Measurements from ENCODE around the gene TBL3.
"Not testable (repeated sequence)": the region's sequence is repeated elsewhere in the genome, so short reads cannot be mapped to it uniquely, and the experiment has no call there.

TBL3 gene

DNA sequence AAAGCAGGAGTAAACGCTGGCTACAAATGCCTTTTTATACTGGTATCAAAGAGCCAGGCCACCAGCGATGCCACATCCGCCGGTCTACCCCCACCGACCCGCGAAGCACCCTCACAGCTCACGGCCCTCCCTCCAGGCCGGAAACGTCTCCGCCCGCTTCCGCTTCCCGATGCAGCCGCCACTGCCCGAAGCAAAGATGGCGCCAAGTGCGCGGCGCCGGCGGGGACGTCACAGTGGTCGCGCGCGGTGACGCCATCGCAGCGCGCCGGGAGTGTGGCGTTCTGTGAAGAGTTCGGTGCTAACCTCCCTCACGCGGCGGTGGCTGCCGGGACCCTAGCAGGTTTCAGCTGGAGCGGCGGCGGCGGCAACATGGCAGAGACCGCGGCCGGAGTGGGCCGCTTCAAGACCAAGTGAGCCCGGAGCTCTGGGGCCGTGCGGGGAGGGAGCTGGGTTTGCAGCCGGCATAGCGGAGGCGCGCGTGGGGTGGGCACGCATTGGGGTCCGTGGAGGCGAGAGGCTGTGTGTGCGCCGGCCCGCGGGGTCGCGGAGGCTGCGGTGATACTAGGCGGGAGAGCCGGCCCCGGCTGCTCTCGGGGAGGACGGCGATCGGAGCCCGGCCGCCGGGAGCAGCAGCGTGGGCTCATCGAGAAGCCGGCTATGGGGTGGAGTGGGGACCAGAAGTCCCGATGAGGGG lies at the start of gene TBL3:
TBL3 (plus strand) TSS at position 258 of the 694 bp plus-strand sequence; CDS start at position 370, 112 bp downstream.
- DNase-seq: peak; percentile 89

DNA sequence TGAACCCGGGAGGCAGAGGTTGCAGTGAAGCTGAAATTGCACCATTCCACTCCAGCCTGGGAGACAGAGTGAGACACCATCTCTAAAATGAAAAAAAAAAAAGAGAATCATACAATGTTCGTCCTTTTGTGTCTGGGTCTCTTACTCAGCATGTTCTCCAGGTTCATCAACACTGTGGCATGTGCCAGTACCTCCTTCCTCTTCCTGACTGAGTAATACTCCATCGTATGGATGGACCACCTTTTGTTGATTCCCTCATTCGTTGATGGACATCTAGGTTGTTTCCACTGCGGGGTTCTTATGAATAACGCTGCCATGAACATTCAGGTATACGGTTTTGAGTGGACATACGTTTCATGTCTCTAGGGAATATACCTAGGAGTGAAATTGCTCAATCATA lies 49.5 kb upstream of the TBL3 start:
- no peak for DNase-seq

DNA sequence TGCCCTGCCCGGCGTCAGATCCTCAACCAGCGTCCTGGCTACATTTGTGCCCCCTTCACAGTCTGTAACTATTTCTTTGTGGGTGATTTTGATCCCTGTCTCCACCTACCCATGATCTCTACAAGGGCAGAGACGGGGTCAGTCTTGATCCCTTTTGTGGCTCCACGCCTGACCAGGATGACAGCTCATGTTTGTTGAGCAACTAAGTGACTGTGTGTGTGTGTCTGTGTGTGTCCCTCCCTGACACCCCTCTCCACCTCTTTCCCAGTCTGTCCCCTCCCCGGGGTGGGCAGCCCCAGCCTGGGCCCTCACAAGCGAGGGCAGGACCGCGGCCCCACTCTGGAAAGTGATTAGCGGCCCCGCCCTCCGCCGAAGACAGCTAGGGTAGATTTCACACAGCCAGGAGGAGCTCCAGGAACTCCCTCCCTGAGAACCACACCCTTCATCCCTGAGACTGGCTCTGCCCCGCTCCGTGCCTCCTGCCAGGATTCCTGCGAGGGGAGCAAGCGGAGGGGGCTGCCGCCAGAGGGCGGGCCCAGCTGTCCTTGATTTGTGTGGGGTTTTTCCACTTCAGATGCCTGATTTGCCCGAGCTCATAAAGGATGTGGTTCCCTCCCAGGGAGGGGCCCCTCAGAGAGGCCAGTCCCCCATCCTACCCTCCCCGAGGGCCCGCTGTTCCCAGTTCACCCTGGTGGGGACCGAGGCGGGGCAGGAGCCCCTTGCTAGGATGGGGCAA lies 48.4 kb upstream of the TBL3 start:
- peak; percentile 73 for DNase-seq

DNA sequence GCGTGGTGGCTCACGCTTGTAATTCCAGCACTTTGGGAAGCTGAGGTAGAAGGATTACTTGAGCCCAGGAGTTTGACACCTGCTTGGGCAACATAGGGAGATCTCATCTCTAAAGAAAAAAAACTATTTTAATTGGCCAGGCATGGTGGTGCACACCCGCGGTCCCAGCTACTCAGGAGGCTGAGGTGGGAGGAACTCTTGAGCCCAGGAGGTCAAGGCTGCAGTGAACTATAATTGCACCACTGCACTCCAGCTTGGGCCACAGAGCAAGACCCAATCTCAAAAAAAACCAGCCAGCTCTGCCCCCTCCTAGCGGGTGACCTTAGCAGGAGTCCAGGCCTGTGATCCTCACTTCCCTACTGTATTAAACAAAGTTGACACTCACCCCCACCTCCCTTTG lies 47.8 kb upstream of the TBL3 start:
- DNase-seq: no peak

DNA sequence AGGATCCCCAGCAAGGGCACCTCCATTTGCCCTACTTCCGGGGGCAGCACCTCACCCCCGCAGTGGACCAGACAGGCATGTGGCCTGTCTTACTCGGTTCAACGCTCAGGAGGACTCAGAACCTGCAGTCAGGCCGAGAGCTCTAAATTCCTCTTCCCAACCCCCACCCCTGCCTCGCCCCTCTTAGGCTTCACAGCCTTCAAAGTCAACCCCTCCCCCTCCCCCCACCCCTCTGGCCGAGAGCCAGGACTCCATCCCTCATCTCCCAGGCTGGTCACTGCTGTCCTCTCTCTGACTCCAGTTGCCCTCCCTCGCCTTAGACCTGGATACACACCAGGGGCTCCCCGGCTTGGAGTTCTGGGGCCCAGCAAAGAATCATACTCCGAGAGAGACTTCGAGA lies 45.6 kb upstream of the TBL3 start:
- DNase-seq: no peak

DNA sequence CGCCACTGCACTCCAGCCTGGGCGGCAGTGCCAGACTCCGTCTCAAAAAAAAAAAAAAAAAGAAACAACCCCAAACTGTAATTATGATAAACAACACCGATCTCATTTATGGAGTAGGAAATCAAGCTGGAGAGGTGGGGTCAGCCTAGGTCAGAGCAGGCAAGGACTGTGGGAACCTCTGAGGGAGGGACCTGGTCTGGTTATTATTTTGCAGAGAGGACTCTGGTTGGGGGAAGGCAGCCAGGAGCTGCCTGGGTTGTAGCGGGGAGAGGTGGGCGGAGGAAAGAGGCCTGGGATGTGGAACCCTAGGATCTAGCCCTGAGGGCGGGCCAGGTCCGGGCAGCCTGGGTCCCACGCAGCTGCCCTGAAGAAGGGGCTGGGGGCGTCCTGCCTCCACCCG lies 42.7 kb upstream of the TBL3 start:
- DNase-seq: no peak

DNA sequence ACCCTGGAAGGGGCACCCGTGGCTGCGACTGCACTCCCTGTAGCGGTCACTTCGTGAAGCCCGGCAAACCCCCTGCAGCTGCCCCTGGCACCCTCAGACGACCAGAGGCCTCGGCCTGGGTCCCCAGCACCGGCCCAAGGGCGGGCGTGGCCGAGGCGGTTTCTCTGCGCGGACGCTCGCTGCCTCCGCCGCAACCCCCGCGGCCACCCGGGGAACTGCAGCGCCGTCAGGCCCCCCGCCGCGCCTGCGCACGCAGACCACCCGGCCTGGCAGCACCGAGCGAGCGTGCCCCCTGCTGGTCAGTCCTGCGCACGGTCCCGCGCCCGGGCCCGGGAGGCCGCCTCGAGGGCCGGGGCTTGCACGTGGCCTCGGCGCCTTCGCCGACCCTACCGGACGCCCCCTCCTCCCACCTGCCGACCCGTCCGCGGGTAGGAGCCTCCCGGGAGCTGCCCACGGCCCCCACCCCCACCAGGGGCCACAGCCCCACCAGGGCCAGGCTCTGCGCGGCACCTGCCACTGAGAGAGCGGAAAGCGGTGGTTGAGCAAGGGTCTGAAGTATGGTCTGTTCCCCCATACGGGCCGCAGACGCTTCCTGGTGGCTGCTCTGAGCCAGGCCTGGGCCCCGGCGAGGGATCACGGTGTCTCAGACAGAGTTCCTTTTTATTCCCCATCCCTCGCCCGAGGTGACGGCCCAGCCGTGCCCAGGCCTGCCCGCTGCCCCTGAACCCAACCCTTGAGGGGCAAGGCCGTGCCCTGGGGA lies 42.1 kb upstream of the TBL3 start:
- peak; percentile 58 for DNase-seq

DNA sequence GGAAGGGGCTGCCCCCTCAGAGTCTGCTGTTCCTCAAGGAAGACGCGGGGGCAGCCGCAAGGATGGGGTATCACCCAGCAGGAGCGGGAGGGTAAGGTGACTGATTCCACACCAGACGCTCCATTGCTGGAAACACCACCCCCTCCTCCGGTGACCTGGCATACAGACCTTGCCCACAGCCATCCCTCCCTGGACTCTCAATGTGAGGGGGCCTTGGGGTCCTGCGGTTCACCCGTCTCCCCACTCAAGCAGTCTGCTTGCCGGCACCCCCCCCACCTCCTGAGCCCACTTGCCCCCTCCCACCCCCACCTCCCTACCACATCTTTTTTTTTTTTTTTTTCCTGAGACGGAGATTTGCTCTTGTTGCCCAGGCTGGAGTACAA lies 41.5 kb upstream of the TBL3 start:
- DNase-seq: no peak

DNA sequence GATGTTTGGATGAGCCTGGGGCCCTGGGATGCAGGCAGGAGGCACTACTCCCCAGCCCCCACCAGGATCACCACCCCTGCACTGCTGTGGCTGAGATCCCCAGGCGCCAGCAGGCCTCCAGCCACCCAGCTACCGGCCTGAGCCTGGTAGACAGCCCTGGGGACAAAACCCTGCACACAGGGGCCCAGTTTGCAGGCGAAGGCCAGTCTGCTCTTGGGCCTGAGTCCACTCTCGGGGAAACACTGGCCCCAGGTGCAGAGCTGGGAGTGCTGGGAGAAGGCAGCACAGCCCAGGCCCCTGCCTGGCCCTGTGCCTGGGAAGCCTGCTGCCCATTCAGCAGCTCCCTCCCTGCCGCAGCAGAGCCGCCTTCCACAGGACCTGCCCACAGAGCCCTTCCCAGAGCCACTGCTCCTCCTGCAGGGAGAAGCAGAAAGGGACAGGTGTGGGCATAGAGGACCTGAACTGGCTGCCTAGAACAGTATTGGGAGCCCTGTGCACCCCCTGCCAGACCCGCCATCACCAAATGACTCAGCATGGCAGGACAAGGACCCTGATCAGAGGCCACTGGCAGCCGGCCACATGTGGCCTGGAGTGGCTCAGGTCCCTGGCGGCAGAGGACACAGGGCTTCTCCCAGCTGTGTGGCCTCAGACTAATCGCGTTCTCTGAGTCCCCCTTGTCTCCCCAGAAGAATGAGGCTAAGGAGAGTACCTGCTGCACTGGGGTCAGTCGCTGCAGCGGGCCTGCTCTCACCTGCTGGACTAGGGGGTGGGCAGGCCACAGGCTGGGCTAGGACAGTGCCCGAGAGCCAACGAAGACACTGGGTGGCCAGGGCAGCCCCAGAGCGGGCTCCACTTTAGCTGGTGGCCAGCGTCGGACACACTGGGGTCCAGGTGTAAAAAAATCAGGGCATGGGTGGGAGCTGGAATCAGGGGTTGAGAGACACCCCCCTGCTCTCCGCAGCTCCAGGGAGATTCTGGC lies 39.5 kb upstream of the TBL3 start:
- peak; percentile 58 for DNase-seq

DNA sequence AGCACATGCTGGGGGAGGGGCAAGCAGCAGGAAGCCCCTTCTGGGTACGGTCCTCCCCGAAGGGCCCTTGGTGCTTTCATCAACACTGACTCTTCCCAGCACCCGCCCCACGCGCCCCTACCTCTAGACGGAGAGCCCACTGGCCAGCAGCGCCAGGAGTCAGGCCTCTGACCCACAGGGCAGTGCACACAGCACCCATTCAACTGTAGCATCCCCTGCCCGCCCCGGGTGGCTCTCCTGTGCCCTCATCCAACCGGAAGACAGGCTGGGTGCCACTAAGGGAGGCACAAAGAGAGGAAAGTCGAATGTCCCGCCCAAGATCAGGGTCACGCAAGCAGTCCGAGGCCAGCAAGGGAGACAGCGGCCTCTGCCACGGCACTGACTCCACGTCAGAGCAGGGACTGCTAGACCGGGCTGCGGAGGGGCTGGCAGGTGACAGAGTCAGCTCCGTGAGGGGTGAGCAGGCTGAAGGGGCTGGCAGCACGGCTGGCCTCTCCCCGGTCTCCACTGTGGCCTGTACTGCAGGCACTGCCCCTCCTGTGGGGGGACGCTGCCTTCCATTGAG lies 38.7 kb upstream of the TBL3 start:
- no peak for DNase-seq

DNA sequence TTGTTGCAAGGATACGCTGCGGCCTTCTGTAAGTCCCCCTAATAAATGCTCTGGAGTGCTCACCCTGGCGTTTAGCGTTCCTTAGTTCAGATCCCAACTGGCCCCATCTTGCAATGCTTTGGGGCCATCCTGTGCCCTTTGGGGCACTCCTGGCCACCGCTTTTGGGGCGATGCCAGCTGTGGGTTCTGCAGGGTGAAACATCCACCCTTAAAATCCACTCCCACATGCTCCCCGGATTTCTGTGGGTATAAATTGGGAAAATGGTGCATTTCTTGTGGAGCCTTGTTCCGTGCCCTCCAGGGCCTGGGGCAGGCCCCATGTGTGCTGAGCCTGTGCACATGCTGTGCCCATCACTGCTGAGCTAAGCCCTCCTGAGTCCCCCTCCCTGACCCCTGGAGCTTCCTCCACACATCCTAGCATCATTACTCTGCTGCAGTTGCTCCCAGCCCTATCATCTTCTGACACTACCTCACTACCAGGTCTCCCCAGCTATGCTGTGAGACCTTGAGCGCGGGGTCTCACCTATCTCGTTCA lies 34.8 kb upstream of the TBL3 start:
- no peak for DNase-seq

DNA sequence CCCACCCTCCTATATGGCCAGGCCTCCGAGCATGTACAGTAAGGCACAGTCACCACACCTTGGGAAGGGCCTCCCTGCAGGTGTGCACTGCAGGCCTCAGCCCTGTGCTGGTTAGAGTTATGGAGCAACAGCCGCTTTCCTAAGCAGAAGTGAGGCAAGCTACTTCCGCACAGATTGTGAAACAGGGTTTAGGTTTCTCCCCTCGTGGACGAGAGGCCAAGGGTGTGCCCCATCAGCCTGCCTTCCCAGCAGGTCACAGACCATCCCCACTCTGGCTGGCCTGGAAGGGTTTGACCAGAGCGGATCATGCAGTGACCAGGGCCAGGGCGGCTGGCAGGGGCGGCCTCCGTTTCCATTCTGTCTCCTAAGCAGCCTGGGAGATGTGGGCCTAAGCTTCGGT lies 33.5 kb upstream of the TBL3 start:
- DNase-seq: no peak

DNA sequence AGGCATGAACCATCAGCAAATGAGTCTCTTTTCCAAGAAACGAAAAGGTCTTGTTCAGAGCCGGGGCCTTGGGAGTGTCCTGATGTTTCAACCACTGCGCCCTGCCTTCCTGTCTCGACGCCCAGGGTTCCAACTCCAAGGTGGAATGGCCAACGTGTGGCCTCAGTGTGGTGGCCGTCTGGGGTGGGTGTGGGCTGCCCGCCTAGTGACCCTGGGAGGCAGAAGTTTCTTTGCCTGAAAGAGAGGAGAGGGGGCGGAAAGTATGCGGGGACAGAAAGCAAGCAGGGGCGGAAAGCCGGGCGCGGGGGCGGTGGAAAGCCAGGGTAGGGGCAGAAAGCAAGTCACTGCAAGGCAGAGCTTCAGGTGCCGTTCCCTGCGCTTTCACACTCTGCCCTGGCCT lies 32.9 kb upstream of the TBL3 start:
- DNase-seq: no peak

DNA sequence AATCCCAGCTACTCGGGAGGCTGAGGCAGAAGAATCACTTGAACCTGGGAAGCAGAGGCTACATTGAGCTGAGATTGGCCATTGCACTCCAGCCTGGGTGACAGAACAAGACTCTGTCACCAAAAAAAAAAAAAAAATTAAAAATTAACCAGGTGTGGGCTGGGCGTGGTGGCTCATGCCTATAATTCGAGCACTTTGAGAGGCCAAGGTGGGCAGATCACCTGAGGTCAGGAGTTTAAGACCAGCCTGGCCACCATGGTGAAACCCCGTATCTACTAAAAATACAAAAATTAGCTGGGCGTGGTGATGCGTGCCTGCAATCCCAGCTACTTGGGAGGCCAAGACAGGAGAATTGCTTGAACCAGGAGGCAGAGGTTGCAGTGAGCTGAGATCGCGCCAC lies 32.0 kb upstream of the TBL3 start:
- DNase-seq: not testable (repeated sequence)

DNA sequence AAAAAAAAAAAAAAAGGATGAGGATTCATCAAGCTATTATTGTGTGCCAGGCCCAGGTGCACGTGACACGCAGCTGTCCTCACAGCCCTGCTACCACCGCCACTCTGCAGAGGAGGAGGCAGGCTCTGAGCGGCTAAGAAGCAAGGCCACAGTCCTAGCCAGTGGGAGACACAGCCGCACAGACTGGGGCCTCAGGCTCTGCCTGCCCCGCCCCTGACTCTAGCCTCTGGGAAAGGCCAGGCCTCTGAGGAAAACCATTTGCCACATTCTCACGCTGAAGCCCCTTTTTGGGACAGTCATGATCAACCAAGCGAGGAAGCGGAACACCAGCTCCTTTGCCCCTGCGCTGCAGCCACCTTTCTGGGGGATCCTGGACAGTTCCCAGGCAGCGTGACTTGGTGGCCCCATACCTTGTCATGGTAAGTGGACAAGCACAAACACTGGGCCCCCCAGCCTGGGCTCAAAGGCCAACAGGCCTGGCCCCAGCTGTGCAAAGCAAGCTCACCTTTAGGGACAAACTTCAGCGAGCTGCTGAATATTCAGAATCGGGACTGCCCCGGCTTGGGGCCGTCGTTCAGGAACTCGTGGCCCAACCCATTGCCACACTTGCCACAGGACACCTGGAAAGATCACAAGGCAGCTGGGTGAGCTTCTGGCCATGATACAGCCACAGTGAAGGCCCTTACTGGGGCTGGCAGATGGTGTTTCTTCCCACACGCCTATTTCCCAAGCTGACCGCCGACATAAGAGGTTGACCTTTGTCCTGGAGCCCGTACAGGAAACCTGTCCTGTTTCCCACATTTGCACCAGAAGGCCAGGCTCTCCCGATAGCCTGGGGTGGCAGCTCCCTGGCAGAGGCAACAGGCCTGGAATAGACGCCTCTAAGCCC lies 31.3 kb upstream of the TBL3 start:
- no peak for DNase-seq

DNA sequence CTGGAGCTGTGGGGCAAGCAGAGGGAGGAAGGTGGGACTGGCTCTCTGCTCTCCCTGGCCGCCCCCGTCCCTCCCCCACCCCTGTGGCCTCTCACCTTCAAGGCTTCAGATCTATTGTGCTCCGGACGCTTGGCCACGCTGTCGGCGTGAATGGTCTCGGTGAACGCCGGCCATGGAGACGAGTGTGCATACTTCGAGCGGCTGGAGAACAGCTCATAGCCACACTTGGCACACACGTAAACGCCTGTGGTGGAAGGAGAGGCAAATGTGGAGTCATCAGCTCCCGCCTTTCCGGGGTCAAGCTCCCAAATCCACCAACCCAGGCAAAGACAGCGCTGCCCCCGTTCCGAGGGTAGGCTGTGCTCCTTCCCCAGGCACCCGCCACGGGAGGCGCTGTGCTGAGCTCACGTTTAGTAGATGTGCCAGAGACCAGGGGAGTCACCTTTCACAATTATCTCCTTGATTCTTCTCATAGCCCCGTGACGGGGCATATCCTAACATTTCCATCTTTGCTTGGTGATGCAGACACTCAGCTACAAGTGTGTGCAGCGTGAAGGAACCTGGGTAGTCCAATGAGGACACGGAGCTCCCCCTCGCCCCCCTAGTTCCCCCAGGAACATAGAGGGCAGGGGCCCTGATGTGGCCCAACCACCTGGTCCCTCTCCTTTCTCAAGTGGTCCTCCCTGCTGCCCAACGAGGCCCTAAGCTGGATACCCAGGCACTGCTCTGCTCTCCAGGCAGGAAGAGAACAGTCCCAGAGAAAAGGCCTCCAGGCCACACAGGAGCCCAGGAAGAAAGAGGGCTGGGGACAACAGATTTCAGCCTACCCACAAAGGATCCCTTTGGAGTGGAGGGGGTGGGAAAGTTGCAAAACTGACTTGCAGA lies 30.4 kb upstream of the TBL3 start:
- no peak for DNase-seq

DNA sequence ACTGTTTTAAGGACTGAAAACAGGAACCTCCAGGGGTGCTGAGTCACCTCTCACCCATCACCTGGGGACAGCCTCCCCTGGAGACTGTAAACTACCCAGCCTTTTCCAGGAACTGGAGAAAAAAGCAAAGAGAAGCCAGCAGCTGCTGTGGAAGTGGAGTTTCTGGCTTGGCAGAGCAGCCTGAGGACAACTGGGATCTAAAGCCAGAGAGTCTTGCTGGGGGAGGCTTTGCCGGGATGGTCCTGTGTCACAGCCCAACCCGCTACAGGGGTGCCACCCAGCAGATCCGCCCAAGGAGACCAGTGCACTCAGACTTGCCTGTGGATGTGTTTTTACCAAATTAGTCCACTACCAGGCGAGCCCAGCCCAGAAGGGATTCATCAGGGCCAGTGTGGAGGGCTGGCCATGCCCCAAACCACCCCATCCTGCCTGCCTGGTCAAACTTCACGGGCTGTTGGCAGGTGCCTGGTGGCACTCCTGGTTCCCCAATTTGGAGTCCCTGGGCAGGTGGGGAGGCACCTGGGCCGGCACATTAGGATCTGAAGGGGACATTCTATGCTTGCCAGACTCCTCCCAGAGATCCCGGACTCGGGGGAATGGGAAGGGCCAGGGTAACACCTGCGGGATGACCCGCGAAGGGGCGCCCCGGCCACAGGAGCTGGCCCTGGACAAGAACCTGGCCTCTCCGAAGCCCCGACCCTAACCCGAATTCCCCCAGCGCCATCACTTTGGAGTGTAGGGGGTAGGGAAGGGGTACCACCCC lies 29.6 kb upstream of the TBL3 start:
- DNase-seq: no peak

DNA sequence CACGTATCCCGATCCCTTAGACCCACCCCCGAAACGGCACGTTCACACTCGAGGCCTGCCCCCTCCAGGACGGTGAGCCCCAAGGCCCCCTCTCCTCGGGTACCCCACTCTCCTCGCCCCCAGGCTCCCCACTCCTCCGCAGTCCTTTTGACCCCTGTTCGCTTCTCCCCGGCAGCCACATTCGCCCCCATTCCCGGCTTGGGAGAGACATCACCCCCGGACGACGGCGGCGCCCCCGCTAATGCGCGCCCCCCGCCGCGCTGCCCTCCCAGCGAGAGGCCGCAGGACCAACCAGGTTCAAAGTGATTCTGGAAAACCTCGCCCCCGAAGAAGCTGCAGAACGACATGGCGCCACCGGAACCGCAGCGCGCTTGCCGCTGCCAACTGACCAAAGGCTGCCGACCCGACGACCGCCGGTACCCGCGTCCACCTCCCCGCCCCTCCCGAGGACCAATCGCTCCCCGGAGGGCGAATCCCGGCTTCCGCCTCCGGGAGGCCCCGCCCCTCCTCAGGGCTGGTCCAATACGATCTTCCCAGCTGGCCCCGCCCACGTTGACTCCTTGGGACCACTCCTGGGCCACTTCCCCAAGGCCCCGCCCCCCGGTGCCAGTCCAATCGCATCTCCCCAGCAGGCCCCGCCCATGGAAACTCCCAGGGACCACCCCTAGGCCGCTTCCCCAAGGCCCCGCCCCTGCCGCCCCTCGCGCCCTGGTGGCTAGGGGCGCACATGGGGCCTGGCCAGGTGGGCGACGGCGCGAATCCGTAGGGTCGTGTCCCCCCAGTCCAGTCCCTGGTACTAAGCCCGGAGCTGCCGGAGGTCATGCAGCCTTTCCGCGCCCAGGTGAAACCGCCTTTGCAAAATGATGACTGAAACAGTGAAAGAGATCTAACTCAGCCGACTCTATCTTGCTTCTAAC lies 28.8 kb upstream of the TBL3 start, which contains the start of gene MSRB1:
MSRB1 (minus strand) TSS at position 390 of the 917 bp plus-strand sequence; CDS start at position 347, 43 bp downstream.
- peak; percentile 100 for DNase-seq
